ENCODE measurements around the gene BCAN.

DNA sequence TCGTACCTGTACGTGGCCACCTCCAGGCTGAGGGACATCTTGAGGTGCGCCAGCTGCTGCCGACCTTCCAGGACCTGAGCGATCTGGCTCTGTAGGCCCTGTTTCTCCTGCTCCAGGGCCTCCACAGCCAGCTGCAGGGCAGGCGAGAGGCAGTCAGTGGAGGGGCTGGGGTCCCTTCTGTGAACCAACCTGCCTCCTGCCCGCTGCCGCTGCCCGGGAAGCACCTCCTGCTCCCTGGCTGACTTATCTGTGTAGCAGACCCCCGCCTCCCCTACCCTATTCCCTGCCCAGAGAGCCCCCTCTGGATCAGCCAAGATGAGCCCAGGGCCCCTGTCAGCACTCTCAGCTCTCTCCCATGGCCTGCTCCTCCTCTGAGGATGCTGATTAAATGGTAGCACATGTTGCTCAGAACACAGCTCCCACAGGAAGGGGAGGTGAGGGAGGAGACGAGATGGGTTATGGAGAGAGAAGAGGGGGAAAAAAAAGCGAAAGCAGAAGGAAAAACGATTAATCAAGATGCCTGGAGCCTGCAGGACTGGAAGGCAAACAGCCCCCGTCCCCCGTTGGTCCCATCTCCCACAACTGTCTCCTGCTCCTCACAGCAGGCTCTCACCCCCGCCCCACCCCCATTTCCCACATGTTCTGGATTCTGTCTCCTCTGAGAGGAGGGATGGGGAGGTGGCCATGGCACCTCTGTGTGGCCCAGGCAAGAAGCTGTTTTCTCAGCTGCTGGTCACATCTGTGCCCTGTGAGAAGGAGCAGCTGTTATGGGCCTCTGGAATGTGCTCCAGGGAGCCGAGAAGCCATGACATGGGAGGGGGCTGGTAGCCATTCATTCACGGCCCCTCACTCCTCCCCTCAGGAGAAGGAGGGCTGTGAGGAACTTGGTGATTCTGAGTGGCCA lies 33.5 kb downstream of the BCAN start:
- no peak for TF ChIP-seq POLR2AphosphoS5 (IDR thresholded peaks at IDR 0.05; ENCODE audit: borderline replicate concordance, low read depth, low read length)
- no peak for TF ChIP-seq EZH2 (IDR thresholded peaks at IDR 0.05)

Data from SK-N-MC (cell line).